ENCODE results near the gene PUS7.
"Not testable (repeated sequence)": the region's sequence is repeated elsewhere in the genome, so short reads cannot be mapped to it uniquely, and the experiment has no call there.

Gene PUS7

DNA sequence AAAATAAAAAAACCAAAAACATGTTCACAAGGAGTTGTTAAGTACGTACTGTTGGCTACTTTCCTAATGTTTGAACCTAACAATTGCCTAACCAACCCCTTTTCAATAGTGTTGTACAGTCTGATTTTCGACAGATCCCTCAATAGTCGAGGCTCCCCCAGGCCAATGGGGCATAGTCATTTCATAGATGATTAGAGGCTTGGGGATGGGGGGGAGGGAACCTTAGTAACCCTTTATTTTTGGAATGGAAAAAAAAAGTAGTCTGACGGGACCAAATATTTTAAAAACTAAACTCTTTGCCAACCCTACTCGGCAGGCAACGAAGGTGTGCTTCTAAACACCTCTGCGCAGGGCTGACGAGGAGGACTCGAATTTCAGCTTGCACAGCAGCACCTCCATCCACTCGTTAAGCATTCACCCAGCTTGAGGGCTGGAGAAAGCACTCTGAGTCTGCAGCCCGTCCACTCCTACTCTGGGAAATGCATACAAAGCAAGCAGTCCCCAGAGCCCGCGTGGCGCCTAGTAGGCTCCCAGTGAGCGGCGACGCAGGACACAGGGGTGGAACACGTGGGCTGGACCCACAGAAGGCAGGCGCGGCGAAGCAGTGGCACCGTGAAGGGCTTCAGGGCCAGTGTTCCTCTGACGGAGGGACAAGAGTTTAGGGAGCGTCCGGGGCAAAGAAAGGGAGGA, 899 bp downstream of the PUS7 start:
- TF ChIP-seq, protein P1, sequence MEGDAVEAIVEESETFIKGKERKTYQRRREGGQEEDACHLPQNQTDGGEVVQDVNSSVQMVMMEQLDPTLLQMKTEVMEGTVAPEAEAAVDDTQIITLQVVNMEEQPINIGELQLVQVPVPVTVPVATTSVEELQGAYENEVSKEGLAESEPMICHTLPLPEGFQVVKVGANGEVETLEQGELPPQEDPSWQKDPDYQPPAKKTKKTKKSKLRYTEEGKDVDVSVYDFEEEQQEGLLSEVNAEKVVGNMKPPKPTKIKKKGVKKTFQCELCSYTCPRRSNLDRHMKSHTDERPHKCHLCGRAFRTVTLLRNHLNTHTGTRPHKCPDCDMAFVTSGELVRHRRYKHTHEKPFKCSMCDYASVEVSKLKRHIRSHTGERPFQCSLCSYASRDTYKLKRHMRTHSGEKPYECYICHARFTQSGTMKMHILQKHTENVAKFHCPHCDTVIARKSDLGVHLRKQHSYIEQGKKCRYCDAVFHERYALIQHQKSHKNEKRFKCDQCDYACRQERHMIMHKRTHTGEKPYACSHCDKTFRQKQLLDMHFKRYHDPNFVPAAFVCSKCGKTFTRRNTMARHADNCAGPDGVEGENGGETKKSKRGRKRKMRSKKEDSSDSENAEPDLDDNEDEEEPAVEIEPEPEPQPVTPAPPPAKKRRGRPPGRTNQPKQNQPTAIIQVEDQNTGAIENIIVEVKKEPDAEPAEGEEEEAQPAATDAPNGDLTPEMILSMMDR (IDR thresholded peaks at IDR 0.05; ENCODE audit: borderline replicate concordance, control extremely low read depth, extremely low read depth, insufficient read depth, missing control alignments) = no peak
- in situ Hi-C loops (cut with MboI; ENCODE audit: low sequenced_read_pairs, unreplicated experiment) = no loop called here

DNA sequence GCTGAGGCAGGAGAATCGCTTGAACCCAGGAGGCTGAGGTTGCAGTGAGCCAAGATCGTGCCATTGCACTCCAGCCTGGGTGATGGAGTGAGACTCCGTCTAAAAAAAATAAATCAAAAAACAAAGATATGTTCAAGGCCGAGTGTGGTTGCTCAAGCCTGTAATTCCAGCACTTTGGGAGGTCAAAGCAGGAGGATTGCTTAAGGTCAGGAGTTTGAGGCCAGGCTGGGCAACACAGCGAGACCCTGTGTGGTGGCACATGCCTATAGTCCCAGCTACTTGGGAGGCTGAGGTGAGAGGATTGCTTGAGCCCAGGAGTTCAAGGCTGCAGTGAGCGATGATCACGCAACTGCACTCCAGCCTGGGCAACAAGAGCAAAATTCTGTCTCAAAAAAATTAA, 1.5 kb downstream of the PUS7 start:
- DNase-seq (ENCODE audit: low spot score); in situ Hi-C loops (cut with MboI; ENCODE audit: low sequenced_read_pairs, unreplicated experiment): not testable (repeated sequence)

More for the DNA sequence above, 899 bp downstream of the PUS7 start:
- peak; percentile 71 for DNase-seq (ENCODE audit: low spot score)

DNA sequence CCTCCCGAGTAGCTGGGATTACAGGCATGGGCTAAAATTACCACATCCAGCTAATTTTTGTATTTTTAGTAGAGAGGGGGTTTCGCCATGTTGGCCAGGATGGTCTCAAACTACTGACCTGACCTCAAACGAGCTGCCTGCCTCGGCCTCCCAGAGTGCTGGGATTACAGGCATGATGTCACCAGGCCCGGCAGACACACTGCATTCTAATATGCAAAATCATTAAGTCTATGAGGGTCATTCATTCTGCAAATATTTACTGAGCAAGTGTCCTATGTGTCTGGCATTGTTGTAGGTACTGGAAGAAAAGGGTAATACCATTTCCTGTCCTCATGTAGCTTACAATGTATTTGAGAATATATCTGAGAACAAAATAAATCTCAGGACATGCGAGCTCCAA, 2.7 kb downstream of the PUS7 start:
- TF ChIP-seq, protein P1 (IDR thresholded peaks at IDR 0.05; ENCODE audit: borderline replicate concordance, control extremely low read depth, extremely low read depth, insufficient read depth, missing control alignments) = no peak
- no peak for DNase-seq (ENCODE audit: low spot score)
- in situ Hi-C loops (cut with MboI; ENCODE audit: low sequenced_read_pairs, unreplicated experiment) = no loop called here

DNA sequence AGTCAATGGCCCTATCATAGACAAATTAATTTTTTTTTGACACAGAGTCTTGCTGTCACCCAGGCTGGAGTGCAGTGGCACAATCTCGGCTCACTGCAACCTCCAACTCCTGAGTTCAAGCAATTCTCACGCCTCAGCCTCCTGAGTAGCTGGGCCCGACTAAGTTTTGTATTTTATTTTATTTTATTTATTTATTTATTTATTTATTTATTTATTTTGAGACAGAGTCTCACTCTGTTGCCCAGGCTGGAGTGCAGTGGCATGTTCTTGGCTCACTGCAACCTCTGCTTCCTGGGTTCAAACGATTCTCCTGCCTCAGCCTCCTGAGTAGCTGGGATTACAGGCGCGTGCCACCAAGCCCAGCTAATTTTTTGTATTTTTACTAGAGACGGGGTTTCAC, 6.5 kb downstream of the PUS7 start:
- DNase-seq (ENCODE audit: low spot score); in situ Hi-C loops (cut with MboI; ENCODE audit: low sequenced_read_pairs, unreplicated experiment): not testable (repeated sequence)

DNA sequence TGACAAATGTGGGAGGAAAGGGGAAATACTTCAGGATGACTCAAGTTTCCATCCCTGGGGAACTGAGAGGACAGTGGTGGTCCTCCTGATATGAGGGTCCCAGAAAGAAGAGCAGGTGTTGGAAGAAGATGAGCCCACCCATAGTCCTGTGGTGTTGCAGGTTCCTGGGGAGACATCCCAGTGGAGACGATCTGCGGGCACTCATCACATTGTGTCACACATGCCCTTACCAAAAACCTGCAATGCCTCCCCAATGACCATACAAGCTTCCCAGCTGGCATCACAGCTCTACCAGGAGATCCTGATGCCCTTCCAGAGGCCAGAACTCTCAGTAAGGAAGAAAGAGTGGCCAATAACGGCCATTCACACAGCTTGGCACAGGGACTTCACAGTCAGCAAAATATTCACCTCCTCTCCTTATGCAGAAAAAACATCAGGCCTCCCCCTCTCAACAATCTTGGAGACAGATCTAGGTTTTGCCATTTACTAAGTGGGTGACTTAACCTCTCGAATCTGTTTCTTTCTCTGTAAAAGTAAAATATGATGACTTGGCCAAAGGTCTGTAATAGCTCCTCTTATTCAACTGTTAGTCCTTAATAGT, 9.0 kb downstream of the PUS7 start:
- no peak for DNase-seq (ENCODE audit: low spot score)
- TF ChIP-seq, protein P1 (IDR thresholded peaks at IDR 0.05; ENCODE audit: borderline replicate concordance, control extremely low read depth, extremely low read depth, insufficient read depth, missing control alignments) = no peak
- in situ Hi-C loops (cut with MboI; ENCODE audit: low sequenced_read_pairs, unreplicated experiment) = no loop called here

DNA sequence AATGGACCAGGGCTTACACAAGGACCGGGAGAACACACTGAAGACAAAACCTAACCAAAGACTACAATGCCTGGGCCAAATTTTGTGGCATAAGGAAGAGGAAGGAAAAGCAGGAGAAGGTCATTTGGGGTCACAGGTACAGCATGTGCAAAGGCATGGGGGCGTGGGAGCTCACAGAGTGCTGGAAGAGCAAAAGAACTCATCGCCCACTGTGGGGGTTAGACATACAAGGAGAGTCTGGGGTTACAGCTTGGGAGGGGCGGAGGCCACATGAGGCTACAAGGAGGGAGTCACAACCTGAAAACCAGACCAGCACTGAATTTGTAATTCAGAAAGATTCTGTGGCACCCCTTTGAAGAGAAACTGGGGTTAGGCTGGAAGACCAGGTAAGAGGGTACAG, 9.7 kb downstream of the PUS7 start:
- DNase-seq (ENCODE audit: low spot score) = no peak
- in situ Hi-C loops (cut with MboI; ENCODE audit: low sequenced_read_pairs, unreplicated experiment) = no loop called here
- TF ChIP-seq, protein P1 (IDR thresholded peaks at IDR 0.05; ENCODE audit: borderline replicate concordance, control extremely low read depth, extremely low read depth, insufficient read depth, missing control alignments) = no peak

DNA sequence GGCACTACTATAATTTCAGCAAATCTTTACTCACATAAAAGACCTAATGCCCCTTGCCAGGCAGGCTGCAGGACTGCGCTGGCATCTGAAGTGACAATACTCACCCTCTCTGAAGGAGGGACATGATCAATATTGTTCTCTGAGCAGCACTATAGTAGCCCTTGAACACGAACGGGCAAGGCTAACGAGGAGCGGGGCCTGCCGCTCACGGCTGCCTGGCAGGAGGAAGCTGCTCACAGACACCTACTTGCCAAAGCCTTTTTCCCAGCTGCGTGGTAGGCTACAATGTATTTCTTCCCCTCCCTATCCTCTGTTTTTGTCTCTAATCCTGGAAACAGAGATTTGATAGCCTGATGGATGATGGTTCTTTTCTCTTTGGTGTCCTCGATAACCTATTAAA, 19.9 kb downstream of the PUS7 start:
- in situ Hi-C loops (cut with MboI; ENCODE audit: low sequenced_read_pairs, unreplicated experiment) = no loop called here
- TF ChIP-seq, protein P1 (IDR thresholded peaks at IDR 0.05; ENCODE audit: borderline replicate concordance, control extremely low read depth, extremely low read depth, insufficient read depth, missing control alignments) = no peak
- no peak for DNase-seq (ENCODE audit: low spot score)

Data from GM13976 (cell line).